Measurements from ENCODE around the gene CACNA1H.
"Not testable (repeated sequence)": the region's sequence is repeated elsewhere in the genome, so short reads cannot be mapped to it uniquely, and the experiment has no call there.

Gene CACNA1H

GRCh38 chr16:1237990-1238389 is 85.1 kb downstream of the CACNA1H start:
- no peak overlapping the region for H3K4me2 ChIP-seq
- H3K4me1 ChIP-seq, result peaks cover 0 to 8% (median 0%) of the 10 kb centered on the region in 10 experiments; a peak in 6 of 20 replicates
- H4K20me1 ChIP-seq, result peaks cover 0 to 4% (median 0%) of the 10 kb centered on the region in 11 experiments; a peak in 1 of 22 replicates
- no peak overlapping the region for H3K4me3 ChIP-seq
- H3K27me3 ChIP-seq, result no peaks in the 10 kb centered on the region; a peak in 1 of 22 replicates
- no peak overlapping the region for H3K27ac ChIP-seq
- no peaks in the 10 kb centered on the region for H3K9me3 ChIP-seq (replicated peaks in 1 of 11)
- TF ChIP-seq Cebpa-rat (IDR thresholded peaks at IDR 0.05), result no peak
- no peaks in the 10 kb centered on the region for H3K36me3 ChIP-seq
- H3K9ac ChIP-seq, result no peak overlapping the region

GRCh38 chr16:1238909-1239308 is 86.0 kb downstream of the CACNA1H start:
- H3K4me3 ChIP-seq; H4K20me1 ChIP-seq; H3K27me3 ChIP-seq; H3K9ac ChIP-seq; H3K27ac ChIP-seq; H3K36me3 ChIP-seq; H3K9me3 ChIP-seq (replicated peaks in 1 of 11); H3K4me1 ChIP-seq: not testable (repeated sequence)
- peak overlapping the region in 3 of 11 experiments; percentile 19 to 25 (median 24); a peak in 3 of 22 replicates for H3K4me2 ChIP-seq

- not testable (repeated sequence) for H3K27ac ChIP-seq; H4K20me1 ChIP-seq; H3K27me3 ChIP-seq; H3K9ac ChIP-seq; H3K36me3 ChIP-seq; H3K9me3 ChIP-seq (replicated peaks in 1 of 11); H3K4me1 ChIP-seq; H3K4me3 ChIP-seq
- peak overlapping the region in 1 of 11 experiments; percentile 15; a peak in 2 of 22 replicates for H3K4me2 ChIP-seq
Measured at GRCh38 chr16:1239575-1239974, 86.7 kb downstream of the CACNA1H start.

- not testable (repeated sequence) for H3K27ac ChIP-seq; H3K4me3 ChIP-seq; H3K9me3 ChIP-seq (replicated peaks in 1 of 11); H3K36me3 ChIP-seq; H4K20me1 ChIP-seq; H3K27me3 ChIP-seq; H3K9ac ChIP-seq
- peaks cover 0 to 11% (median 5%) of the 10 kb centered on the region in 10 experiments; a peak in 12 of 20 replicates for H3K4me1 ChIP-seq
- peak within 1 kb of the TSS in 1 of 11 experiments; percentile 15; a peak in 2 of 22 replicates for H3K4me2 ChIP-seq
Measured at GRCh38 chr16:1240436-1240835, 87.5 kb downstream of the CACNA1H start, which contains the start of gene TPSAB1. Gene TPSAB1, plus strand, starts transcription at chr16:1240705. Its CDS starts 234 bp downstream, at chr16:1240939.

- not testable (repeated sequence) for H3K36me3 ChIP-seq; H3K27me3 ChIP-seq; H3K27ac ChIP-seq; H3K9ac ChIP-seq; H3K9me3 ChIP-seq (replicated peaks in 1 of 11); H3K4me2 ChIP-seq; H3K4me3 ChIP-seq; H4K20me1 ChIP-seq
- peaks cover 0 to 18% (median 11%) of the 10 kb centered on the region in 10 experiments; a peak in 17 of 20 replicates for H3K4me1 ChIP-seq
Measured at GRCh38 chr16:1241081-1241480, 88.2 kb downstream of the CACNA1H start.

GRCh38 chr16:1243363-1243762 is 90.5 kb downstream of the CACNA1H start:
- not testable (repeated sequence) for H3K27me3 ChIP-seq; H3K27ac ChIP-seq; H3K4me3 ChIP-seq; H4K20me1 ChIP-seq; H3K4me2 ChIP-seq; H3K36me3 ChIP-seq; H3K9me3 ChIP-seq (replicated peaks in 1 of 11); H3K9ac ChIP-seq
- H3K4me1 ChIP-seq, result peaks cover 7 to 32% (median 25%) of the 10 kb centered on the region in 10 experiments; a peak in 17 of 20 replicates

- not testable (repeated sequence) for H3K36me3 ChIP-seq; H3K4me3 ChIP-seq; H3K9me3 ChIP-seq (replicated peaks in 1 of 11); H4K20me1 ChIP-seq; H3K27ac ChIP-seq; H3K27me3 ChIP-seq; H3K4me2 ChIP-seq
- Histone ChIP-seq H3K9ac (0 out of 22 replicates have a peak overlapping the region, but pooled peaks of 1 of the 11 experiments have one; percentile 14), H3K4me1 (peaks cover 7 to 28% (median 24%) of the 10 kb centered on the region in 10 experiments; a peak in 17 of 20 replicates)
Measured at GRCh38 chr16:1243907-1244850, 91.3 kb downstream of the CACNA1H start.

- Histone ChIP-seq H3K4me3 (no peak overlapping the region), H3K27me3 (no peaks in the 10 kb centered on the region), H3K36me3 (no peaks in the 10 kb centered on the region), H3K9me3 (replicated peaks in 1 of 11) (no peaks in the 10 kb centered on the region), H3K4me2 (no peak overlapping the region), H4K20me1 (no peaks in the 10 kb centered on the region; a peak in 1 of 22 replicates), H3K27ac (no peak overlapping the region), H3K9ac (0 out of 22 replicates have a peak overlapping the region, but pooled peaks of 2 of the 11 experiments have one; percentile 13 to 14), H3K4me1 (peaks cover 7 to 28% (median 23%) of the 10 kb centered on the region in 10 experiments; a peak in 17 of 20 replicates)
- TF ChIP-seq Cebpa-rat (IDR thresholded peaks at IDR 0.05), result no peak
Measured at GRCh38 chr16:1244881-1245280, 92.0 kb downstream of the CACNA1H start.

- no peak for TF ChIP-seq Cebpa-rat (IDR thresholded peaks at IDR 0.05)
- Histone ChIP-seq H3K27ac (no peak overlapping the region), H3K36me3 (no peaks in the 10 kb centered on the region)
Measured at GRCh38 chr16:1245452-1246020, 92.6 kb downstream of the CACNA1H start.

GRCh38 chr16:1247903-1248537 is 95.1 kb downstream of the CACNA1H start:
- H3K27ac ChIP-seq; H3K4me2 ChIP-seq; H3K4me3 ChIP-seq; H3K9me3 ChIP-seq (replicated peaks in 1 of 11); H3K27me3 ChIP-seq; H4K20me1 ChIP-seq; H3K9ac ChIP-seq; H3K36me3 ChIP-seq: not testable (repeated sequence)
- H3K4me1 ChIP-seq, result peaks cover 7 to 28% (median 22%) of the 10 kb centered on the region in 10 experiments; a peak in 17 of 20 replicates

More at GRCh38 chr16:1245452-1246020, 92.6 kb downstream of the CACNA1H start:
- Histone ChIP-seq H4K20me1 (no peaks in the 10 kb centered on the region; a peak in 1 of 22 replicates), H3K27me3 (no peaks in the 10 kb centered on the region), H3K4me1 (peaks cover 7 to 28% (median 22%) of the 10 kb centered on the region in 10 experiments; a peak in 17 of 20 replicates), H3K9me3 (replicated peaks in 1 of 11) (no peaks in the 10 kb centered on the region), H3K4me3 (no peak overlapping the region), H3K9ac (0 out of 22 replicates have a peak overlapping the region, but pooled peaks of 2 of the 11 experiments have one; percentile 1 to 13), H3K4me2 (peak overlapping the region in 7 of 11 experiments; percentile 11 to 62 (median 36); a peak in 9 of 22 replicates)

- H4K20me1 ChIP-seq; H3K27me3 ChIP-seq; H3K9ac ChIP-seq; H3K4me3 ChIP-seq; H3K4me2 ChIP-seq; H3K27ac ChIP-seq; H3K36me3 ChIP-seq; H3K9me3 ChIP-seq (replicated peaks in 1 of 11): not testable (repeated sequence)
- peaks cover 7 to 28% (median 22%) of the 10 kb centered on the region in 10 experiments; a peak in 17 of 20 replicates for H3K4me1 ChIP-seq
Measured at GRCh38 chr16:1249031-1249755, 96.3 kb downstream of the CACNA1H start.

GRCh38 chr16:1253701-1254364 is 100.9 kb downstream of the CACNA1H start:
- peaks cover 17 to 33% (median 21%) of the 10 kb centered on the region in 11 experiments for H3K27me3 ChIP-seq
- H3K36me3 ChIP-seq; H3K4me3 ChIP-seq; H3K27ac ChIP-seq; H3K9me3 ChIP-seq (replicated peaks in 1 of 11); H3K9ac ChIP-seq; H3K4me2 ChIP-seq: not testable (repeated sequence)
- H4K20me1 ChIP-seq, result peaks cover 0 to 15% (median under 1%) of the 10 kb centered on the region in 11 experiments; a peak in 7 of 22 replicates
- peaks cover 0 to 15% (median 6%) of the 10 kb centered on the region in 10 experiments; a peak in 13 of 20 replicates for H3K4me1 ChIP-seq

Data from BLaER1 treated with 17β-estradiol and CSF1 and Interleukin-3, amounts not matched to agents 10 nM and 100 nM (cell line).